GM06990 (cell line): ENCODE data around the gene GPX4.
A peak's percentile ranks its signal among the peaks of the same experiment; 100 is the strongest.

Experiments used
- DNase-seq: peaks from one replicate; pipeline ENCODE4 v3.0.0-alpha.2; 2011; ENCODE audit not compliant: insufficient read length; ENCODE audit errors: extremely low read depth
- H3K27me3 ChIP-seq: replicated peaks from 2 replicates; pipeline ENCODE4 v1.6.0; 2011; ENCODE audit warnings: low read length; ENCODE audit not compliant: control insufficient read depth, insufficient read depth
- H3K36me3 ChIP-seq: 2 replicates; pipeline ENCODE4 v1.5.1; 2011; ENCODE audit warnings: low read length; ENCODE audit not compliant: control insufficient read depth, insufficient read depth
- H3K4me3 ChIP-seq: replicated peaks from 2 replicates; pipeline ENCODE4 v1.5.1; 2011; ENCODE audit warnings: low read depth, mild to moderate bottlenecking, control low read depth, low read length
- TF ChIP-seq, protein P1 (sequence below): IDR thresholded peaks from 2 replicates; pipeline ENCODE4 v1.5.1; 2011; ENCODE audit warnings: low read length, control low read depth, mild to moderate bottlenecking, inconsistent platforms; ENCODE audit not compliant: insufficient read depth, poor library complexity, severe bottlenecking

Gene GPX4

DNA sequence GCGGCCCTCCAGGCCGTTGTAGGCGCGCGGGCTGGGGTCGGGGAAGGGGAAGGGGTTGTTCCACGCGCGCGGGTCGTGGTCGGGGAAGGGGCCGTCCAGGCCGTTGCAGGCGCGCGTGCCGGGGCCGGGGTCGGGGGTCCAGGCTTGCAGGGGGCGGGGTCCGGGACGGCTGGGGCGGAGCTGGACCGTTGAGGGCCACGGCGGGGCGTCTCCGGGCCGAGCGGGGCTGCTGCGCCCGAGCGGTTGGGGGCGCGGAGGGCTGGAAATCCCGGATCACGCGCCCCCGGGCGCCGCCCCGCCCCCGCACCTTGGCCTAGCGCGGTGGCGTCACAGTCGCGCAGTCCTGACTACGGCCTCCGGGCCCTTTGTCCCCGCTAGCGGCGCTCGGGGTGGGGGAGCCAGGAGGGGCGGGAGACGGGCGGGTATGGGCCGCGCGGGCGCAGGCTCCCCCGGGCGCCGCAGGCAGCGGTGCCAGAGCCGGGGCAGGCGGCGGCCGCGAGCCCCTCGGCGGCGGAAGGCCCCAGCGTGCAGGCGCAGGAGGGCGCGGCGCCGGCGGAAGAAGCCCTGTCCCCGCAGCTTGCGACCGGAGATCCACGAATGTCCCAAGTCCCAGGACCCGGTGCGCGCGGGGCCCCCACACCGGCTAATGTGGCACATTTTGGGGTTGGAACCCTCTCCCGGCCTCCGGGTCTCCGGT lies 665 bp downstream of the GPX4 start:
- no peaks in the 10 kb centered on the region for H3K27me3 ChIP-seq
- peak; percentile 86 for DNase-seq
- H3K36me3 ChIP-seq, result peaks cover 16% of the 10 kb centered on the region
- TF ChIP-seq, protein P1, sequence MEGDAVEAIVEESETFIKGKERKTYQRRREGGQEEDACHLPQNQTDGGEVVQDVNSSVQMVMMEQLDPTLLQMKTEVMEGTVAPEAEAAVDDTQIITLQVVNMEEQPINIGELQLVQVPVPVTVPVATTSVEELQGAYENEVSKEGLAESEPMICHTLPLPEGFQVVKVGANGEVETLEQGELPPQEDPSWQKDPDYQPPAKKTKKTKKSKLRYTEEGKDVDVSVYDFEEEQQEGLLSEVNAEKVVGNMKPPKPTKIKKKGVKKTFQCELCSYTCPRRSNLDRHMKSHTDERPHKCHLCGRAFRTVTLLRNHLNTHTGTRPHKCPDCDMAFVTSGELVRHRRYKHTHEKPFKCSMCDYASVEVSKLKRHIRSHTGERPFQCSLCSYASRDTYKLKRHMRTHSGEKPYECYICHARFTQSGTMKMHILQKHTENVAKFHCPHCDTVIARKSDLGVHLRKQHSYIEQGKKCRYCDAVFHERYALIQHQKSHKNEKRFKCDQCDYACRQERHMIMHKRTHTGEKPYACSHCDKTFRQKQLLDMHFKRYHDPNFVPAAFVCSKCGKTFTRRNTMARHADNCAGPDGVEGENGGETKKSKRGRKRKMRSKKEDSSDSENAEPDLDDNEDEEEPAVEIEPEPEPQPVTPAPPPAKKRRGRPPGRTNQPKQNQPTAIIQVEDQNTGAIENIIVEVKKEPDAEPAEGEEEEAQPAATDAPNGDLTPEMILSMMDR, result no peak
- peak overlapping the region; percentile 79 for H3K4me3 ChIP-seq

DNA sequence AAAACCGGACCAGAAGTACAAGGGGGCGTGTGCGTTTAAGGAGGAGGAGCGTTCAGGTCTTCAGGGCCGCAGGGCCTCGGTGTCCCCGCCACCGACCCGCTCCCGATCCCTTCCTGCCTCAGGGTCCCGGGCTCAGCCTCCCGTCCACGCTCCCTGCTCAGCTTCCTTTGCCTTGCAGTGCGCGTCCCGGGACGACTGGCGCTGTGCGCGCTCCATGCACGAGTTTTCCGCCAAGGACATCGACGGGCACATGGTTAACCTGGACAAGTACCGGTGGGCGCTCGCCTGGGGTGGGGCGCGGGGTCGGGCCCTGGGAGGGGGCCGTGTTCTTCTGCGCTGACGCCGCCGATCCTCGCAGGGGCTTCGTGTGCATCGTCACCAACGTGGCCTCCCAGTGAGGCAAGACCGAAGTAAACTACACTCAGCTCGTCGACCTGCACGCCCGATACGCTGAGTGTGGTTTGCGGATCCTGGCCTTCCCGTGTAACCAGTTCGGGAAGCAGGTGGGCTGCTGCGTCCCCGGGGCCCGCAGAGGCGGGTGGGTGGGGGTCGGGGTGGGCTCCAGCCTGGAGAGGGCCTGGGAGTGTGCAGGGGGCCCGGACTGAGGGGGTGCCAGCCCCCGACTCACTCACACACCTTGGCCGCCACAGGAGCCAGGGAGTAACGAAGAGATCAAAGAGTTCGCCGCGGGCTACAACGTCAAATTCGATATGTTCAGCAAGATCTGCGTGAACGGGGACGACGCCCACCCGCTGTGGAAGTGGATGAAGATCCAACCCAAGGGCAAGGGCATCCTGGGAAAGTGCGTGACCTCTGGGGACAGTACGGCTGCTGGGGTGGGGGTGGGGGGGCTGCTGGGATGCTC lies 1.4 kb downstream of the GPX4 start:
- peaks cover 23% of the 10 kb centered on the region for H3K36me3 ChIP-seq
- peak; percentile 62 for DNase-seq
- TF ChIP-seq, protein P1, result no peak
- no peaks in the 10 kb centered on the region for H3K27me3 ChIP-seq
- peak overlapping the region; percentile 79 for H3K4me3 ChIP-seq

DNA sequence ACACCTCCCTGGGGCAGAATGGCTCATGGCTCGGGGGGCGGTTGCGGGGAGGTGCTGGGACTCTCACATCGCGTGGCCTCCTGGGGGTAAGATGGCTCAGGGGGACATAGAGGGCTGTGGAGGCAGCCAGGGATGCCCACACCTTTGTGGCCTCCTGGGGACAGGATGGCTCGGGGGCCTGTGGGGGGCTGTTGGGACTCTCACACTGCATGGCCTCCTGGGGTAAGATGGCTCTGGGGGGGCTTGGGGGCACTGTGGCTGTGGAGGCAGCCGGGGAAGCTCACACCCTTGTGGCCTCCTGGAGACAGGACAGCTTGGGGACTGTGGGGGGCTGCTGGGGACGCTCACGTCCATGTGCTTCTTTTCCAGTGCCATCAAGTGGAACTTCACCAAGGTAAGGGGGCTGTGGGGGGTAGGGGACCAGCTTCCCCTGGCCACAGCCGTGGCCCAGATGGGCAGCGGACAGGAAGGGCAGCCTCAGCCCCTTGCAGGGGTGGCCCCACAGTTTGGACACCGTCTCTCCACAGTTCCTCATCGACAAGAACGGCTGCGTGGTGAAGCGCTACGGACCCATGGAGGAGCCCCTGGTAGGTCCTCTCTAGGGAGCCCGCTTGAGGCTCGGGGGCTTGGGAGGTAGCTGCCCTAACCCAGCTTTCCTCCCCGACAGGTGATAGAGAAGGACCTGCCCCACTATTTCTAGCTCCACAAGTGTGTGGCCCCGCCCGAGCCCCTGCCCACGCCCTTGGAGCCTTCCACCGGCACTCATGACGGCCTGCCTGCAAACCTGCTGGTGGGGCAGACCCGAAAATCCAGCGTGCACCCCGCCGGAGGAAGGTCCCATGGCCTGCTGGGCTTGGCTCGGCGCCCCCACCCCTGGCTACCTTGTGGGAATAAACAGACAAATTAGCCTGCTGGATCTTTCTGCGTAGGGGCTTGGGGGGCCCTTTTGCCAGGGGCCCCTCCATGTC lies 2.4 kb downstream of the GPX4 start:
- peaks cover 27% of the 10 kb centered on the region for H3K36me3 ChIP-seq

DNA sequence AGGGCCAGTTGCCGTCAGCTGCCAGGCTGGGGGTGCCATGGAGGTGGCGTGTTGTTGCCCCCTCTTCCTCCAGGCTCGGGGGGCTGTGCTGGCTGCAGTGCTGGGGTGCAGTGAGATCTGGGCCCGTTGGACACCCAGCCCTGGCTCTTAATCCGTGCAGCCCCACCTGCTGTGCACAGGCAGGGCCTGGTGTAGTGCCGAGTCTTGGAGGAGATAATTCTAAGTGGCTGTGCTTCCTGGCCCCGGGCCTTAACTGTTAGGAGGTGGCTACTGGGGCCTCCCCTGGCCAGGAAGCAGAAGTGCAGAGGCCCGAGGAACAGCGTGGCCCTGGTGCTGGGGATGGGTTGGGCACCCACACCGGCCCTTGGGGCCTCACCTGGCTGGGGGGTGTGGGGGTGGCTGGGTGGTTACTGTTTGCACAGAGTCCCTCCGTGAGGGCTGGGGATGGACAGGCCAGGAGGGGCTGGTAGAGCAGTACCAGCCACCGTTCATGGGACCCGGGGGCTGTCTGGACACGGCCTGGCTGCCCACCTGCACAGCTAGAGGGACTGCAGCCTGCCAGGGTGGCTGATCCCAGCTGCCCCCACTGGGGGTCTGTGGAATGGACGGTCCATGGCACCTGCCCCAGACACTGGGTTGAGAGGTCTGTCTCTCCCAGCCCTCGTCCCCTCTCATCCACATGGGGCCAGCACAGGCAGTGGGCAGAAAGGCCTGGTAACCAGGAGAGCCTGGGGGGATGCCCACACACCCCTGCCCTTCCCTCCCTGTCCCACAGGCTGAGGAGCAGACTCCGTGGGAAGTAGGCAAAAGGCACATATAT lies 3.3 kb downstream of the GPX4 start:
- no peaks in the 10 kb centered on the region for H3K27me3 ChIP-seq
- TF ChIP-seq, protein P1, result peak; percentile 10
- H3K36me3 ChIP-seq, result peaks cover 30% of the 10 kb centered on the region
- DNase-seq, result no peak
- no peak overlapping the region for H3K4me3 ChIP-seq

More for the DNA sequence above, 2.4 kb downstream of the GPX4 start:
- TF ChIP-seq, protein P1, result no peak
- no peaks in the 10 kb centered on the region for H3K27me3 ChIP-seq
- DNase-seq, result no peak
- H3K4me3 ChIP-seq, result no peak overlapping the region
